ENCODE measurements around the gene ACTL7B.
"Not testable (repeated sequence)": the region's sequence is repeated elsewhere in the genome, so short reads cannot be mapped to it uniquely, and the experiment has no call there.

DNA sequence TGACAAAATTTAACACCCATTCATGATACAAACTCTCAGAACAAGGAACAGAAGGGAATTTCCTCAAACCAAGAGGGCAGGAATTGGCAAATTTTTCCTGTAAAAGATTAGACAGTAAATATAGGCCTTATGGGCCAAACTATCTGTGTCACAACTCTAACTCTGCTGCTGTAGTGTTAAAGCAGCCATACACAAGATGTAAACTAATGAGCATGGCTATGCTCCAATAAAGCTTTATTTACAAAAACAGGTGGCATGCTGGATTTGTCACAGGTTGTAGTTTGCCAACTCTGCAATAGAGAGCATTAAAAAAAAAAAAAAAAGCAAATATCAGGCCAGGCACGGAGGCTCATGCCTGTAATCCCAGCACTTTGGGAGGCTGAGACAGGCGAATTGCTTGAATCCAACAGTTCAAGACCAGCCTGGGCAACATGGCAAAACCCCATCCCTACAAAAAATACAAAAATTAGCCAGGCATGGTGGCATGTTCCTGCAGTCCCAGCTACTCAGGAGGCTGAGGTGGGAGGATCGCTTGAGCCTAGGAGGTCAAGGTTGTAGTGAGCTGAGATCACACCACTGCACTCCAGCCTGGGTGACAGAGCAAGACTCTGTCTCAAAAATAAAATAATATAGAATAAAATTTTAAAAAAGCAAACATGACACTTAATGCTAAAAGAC, 30.9 kb upstream of the ACTL7B start:
- TF ChIP-seq POLR2A (IDR thresholded peaks at IDR 0.05; ENCODE audit: low read depth, low read length); POLR2AphosphoS5 (IDR thresholded peaks at IDR 0.05; ENCODE audit: low read depth, low read length); TAF1 (IDR thresholded peaks at IDR 0.05; ENCODE audit: borderline replicate concordance, low read depth, low read length): not testable (repeated sequence)

Measured in GM12892 (cell line).